ENCODE measurements around the gene CRB2. TPM values are rescaled to one million over a fixed set of nuclear protein-coding genes. Genes with fewer than 3 reads are reported as not detected.

Gene CRB2
- total and polyA plus RNA-seq, 2 experiments from 2014 or later, result 5.5 to 7.0 TPM

GRCh38 chr9:123358181-123358905 lies 2.3 kb downstream of the CRB2 start:
- H3K9me3 ChIP-seq (ENCODE audit: low read depth), result no peaks in the 10 kb centered on the region
- DNase-seq (ENCODE audit: low spot score), result no peak
- peaks cover 42% of the 10 kb centered on the region for H3K4me1 ChIP-seq (ENCODE audit: insufficient read depth)
- TF ChIP-seq CTCF (IDR thresholded peaks at IDR 0.05; ENCODE audit: poor library complexity) (no peak), EZH2 (IDR thresholded peaks at IDR 0.05; ENCODE audit: borderline replicate concordance) (no peak), EZH2phosphoT487 (IDR thresholded peaks at IDR 0.05; ENCODE audit: low read depth, severe bottlenecking, unreplicated experiment) (no peak)
- H3K9me2 ChIP-seq (replicated peaks; ENCODE audit: insufficient read depth), result no peaks in the 10 kb centered on the region
- H3K4me3 ChIP-seq, result no peak overlapping the region
- no peaks in the 10 kb centered on the region for H4K20me1 ChIP-seq (ENCODE audit: insufficient read depth, poor library complexity, severe bottlenecking)
- no peaks in the 10 kb centered on the region for H3K27me3 ChIP-seq
- H2AFZ ChIP-seq, result no peak overlapping the region
- no peak overlapping the region for H3K27ac ChIP-seq
- 67% methylated on average over 10 of the region's 10 CpGs for WGBS (ENCODE audit: low lambda C conversion rate, missing lambda C conversion rate)
- no peaks in the 10 kb centered on the region for H3K36me3 ChIP-seq (replicated peaks; ENCODE audit: insufficient read depth, low read depth)
- H3K79me2 ChIP-seq, result no peaks in the 10 kb centered on the region
- no peak overlapping the region for H3K4me2 ChIP-seq

- no peaks in the 10 kb centered on the region for H3K9me3 ChIP-seq (ENCODE audit: low read depth)
- no peak overlapping the region for H3K27ac ChIP-seq
- DNase-seq (ENCODE audit: low spot score), result no peak
- H3K36me3 ChIP-seq (replicated peaks; ENCODE audit: insufficient read depth, low read depth), result no peaks in the 10 kb centered on the region
- TF ChIP-seq EZH2phosphoT487 (IDR thresholded peaks at IDR 0.05; ENCODE audit: low read depth, severe bottlenecking, unreplicated experiment) (no peak), EZH2 (IDR thresholded peaks at IDR 0.05; ENCODE audit: borderline replicate concordance) (no peak), CTCF (IDR thresholded peaks at IDR 0.05; ENCODE audit: poor library complexity) (no peak)
- no peaks in the 10 kb centered on the region for H3K79me2 ChIP-seq
- peak overlapping the region; percentile 60 for H3K4me2 ChIP-seq
- H3K27me3 ChIP-seq, result no peaks in the 10 kb centered on the region
- WGBS (ENCODE audit: low lambda C conversion rate, missing lambda C conversion rate), result 63% methylated on average over 2 of the region's 2 CpGs
- H2AFZ ChIP-seq, result no peak overlapping the region
- H4K20me1 ChIP-seq (ENCODE audit: insufficient read depth, poor library complexity, severe bottlenecking), result no peaks in the 10 kb centered on the region
- peaks cover 45% of the 10 kb centered on the region for H3K4me1 ChIP-seq (ENCODE audit: insufficient read depth)
- H3K9me2 ChIP-seq (replicated peaks; ENCODE audit: insufficient read depth), result no peaks in the 10 kb centered on the region
- no peak overlapping the region for H3K4me3 ChIP-seq
Measured at GRCh38 chr9:123359106-123359505, 3.1 kb downstream of the CRB2 start.

GRCh38 chr9:123359546-123359945 lies 3.5 kb downstream of the CRB2 start:
- no peaks in the 10 kb centered on the region for H3K79me2 ChIP-seq
- H3K4me2 ChIP-seq, result peak overlapping the region; percentile 60
- peak overlapping the region; percentile 83 for H3K27ac ChIP-seq
- WGBS (ENCODE audit: low lambda C conversion rate, missing lambda C conversion rate), result 31% methylated on average over 3 of the region's 3 CpGs
- H3K4me1 ChIP-seq (ENCODE audit: insufficient read depth), result peaks cover 46% of the 10 kb centered on the region
- no peaks in the 10 kb centered on the region for H3K9me2 ChIP-seq (replicated peaks; ENCODE audit: insufficient read depth)
- no peaks in the 10 kb centered on the region for H3K9me3 ChIP-seq (ENCODE audit: low read depth)
- DNase-seq (ENCODE audit: low spot score), result no peak
- H3K27me3 ChIP-seq, result no peaks in the 10 kb centered on the region
- no peak overlapping the region for H3K4me3 ChIP-seq
- no peaks in the 10 kb centered on the region for H3K36me3 ChIP-seq (replicated peaks; ENCODE audit: insufficient read depth, low read depth)
- no peak overlapping the region for H2AFZ ChIP-seq
- TF ChIP-seq CTCF (IDR thresholded peaks at IDR 0.05; ENCODE audit: poor library complexity) (no peak), EZH2 (IDR thresholded peaks at IDR 0.05; ENCODE audit: borderline replicate concordance) (no peak), EZH2phosphoT487 (IDR thresholded peaks at IDR 0.05; ENCODE audit: low read depth, severe bottlenecking, unreplicated experiment) (no peak)
- H4K20me1 ChIP-seq (ENCODE audit: insufficient read depth, poor library complexity, severe bottlenecking), result no peaks in the 10 kb centered on the region
